H1 (cell line): Measurements from ENCODE around the gene MEP1A. TPM values are rescaled to one million over a fixed set of nuclear protein-coding genes. Genes with fewer than 3 reads are reported as not detected.

ENCODE experiments used
- CTCF ChIA-PET: fragments of 300-600 bp; sonication (Branson Sonifier 250); formaldehyde crosslinking; loops from one replicate; lab custom pipeline; 2021; ENCODE audit not compliant: partially characterized antibody; lab: Charles Lee
- POLR2A ChIA-PET: fragments of 300-600 bp; sonication (Branson Sonifier 250); formaldehyde crosslinking; loops from one replicate; lab custom pipeline; 2021; ENCODE audit warnings: inconsistent platforms; ENCODE audit not compliant: partially characterized antibody; lab: Charles Lee
- DNase-seq, 2 experiments: peaks; one replicate each; pipeline versions ENCODE4 v3.0.0 to v3.0.0-alpha.2; 2010 to 2022; ENCODE audit warnings: low spot score in 2 of 2, low read depth in 1 of 2, mixed read lengths in 1 of 2
- FAIRE-seq: peaks from 2 replicates; lab custom pipeline; 2011; peaks lifted over from hg19 to GRCh38; lab: Jason Lieb, UNC
- H2AFZ ChIP-seq: 2 replicates; pipeline ENCODE4 v1.8.1; 2012; ENCODE audit warnings: low read length, inconsistent platforms
- H2AK5ac ChIP-seq: 2 replicates; pipeline ENCODE4 v1.6.1; 2013; ENCODE audit warnings: low read depth, low read length
- H2BK120ac ChIP-seq: replicated peaks from 2 replicates; pipeline ENCODE3; 2013; ENCODE audit warnings: low read depth, low read length, inconsistent platforms
- H2BK12ac ChIP-seq: 2 replicates; pipeline ENCODE4 v1.6.1; 2013; ENCODE audit warnings: low read depth, low read length
- H2BK15ac ChIP-seq: 2 replicates; pipeline ENCODE4 v1.6.1; 2013; ENCODE audit warnings: low read length
- H2BK20ac ChIP-seq: 2 replicates; pipeline ENCODE4 v1.6.1; 2013; ENCODE audit warnings: low read length
- H2BK5ac ChIP-seq: 2 replicates; pipeline ENCODE4 v1.6.1; 2013; ENCODE audit warnings: low read depth, low read length
- H3K14ac ChIP-seq: 2 replicates; pipeline ENCODE4 v1.6.1; 2013; ENCODE audit warnings: inconsistent platforms; ENCODE audit not compliant: insufficient read length
- H3K18ac ChIP-seq: 2 replicates; pipeline ENCODE4 v1.6.1; 2013; ENCODE audit warnings: low read length; ENCODE audit errors: extremely low read depth
- H3K23ac ChIP-seq: 2 replicates; pipeline ENCODE4 v1.6.1; 2013; ENCODE audit warnings: inconsistent platforms; ENCODE audit not compliant: insufficient read length
- H3K23me2 ChIP-seq: 2 replicates; pipeline ENCODE4 v1.6.1; 2013; ENCODE audit warnings: low read depth, low read length
- H3K27ac ChIP-seq: 2 replicates; pipeline ENCODE4 v1.6.1; 2011; ENCODE audit warnings: low read depth, low read length, inconsistent platforms
- H3K27me3 ChIP-seq, 4 experiments: replicated peaks in 1 of 4; 1 replicate in 1 of 4; 2 replicates in 3 of 4; pipeline versions ENCODE4 v1.6.1 to v1.8.1; 2011 to 2013; ENCODE audit warnings: low read length in 3 of 4, mild to moderate bottlenecking in 3 of 4, inconsistent platforms in 2 of 4, mixed read lengths in 2 of 4, moderate library complexity in 1 of 4; ENCODE audit not compliant: control insufficient read depth in 3 of 4, insufficient read depth in 3 of 4; ENCODE audit errors: extremely low read depth in 1 of 4
- H3K36me3 ChIP-seq, 4 experiments: 2 replicates each; pipeline versions ENCODE4 v1.6.1 to v1.8.1; 2011 to 2013; ENCODE audit warnings: mild to moderate bottlenecking in 4 of 4, low read length in 3 of 4, moderate library complexity in 2 of 4, control low read depth in 1 of 4, inconsistent platforms in 1 of 4; ENCODE audit not compliant: insufficient read depth in 4 of 4, control insufficient read depth in 2 of 4
- H3K4ac ChIP-seq: replicated peaks from 2 replicates; pipeline ENCODE3; 2013; ENCODE audit warnings: low read length, low read depth, mixed read lengths, inconsistent platforms; ENCODE audit not compliant: insufficient read length
- H3K4me1 ChIP-seq, 4 experiments: replicated peaks in 1 of 4; 1 replicate in 1 of 4; 2 replicates in 3 of 4; pipeline versions ENCODE4 v1.6.1 to v1.8.1; 2011 to 2013; ENCODE audit warnings: low read length in 3 of 4, inconsistent platforms in 2 of 4, mixed read lengths in 1 of 4; ENCODE audit not compliant: insufficient read depth in 4 of 4, control insufficient read depth in 3 of 4
- H3K4me2 ChIP-seq, 2 experiments: 2 replicates each; pipeline versions ENCODE4 v1.6.1 to v1.8.1; 2011 to 2013; ENCODE audit warnings: low read depth in 2 of 2, low read length in 2 of 2, control low read depth in 1 of 2, inconsistent platforms in 1 of 2, mild to moderate bottlenecking in 1 of 2; ENCODE audit not compliant: insufficient read depth in 1 of 2
- H3K4me3 ChIP-seq, 4 experiments: fragments of 200-600, 300-600 bp in 1 of 4; sonication (generic), shearing (Covaris generic), sonication (Bioruptor Twin) in 1 of 4; 2 replicates each; pipeline versions ENCODE4 v1.5.1 to v1.8.1; 2011 to 2016; ENCODE audit warnings: low read length in 4 of 4, low read depth in 3 of 4, control low read depth in 2 of 4, inconsistent platforms in 2 of 4, mild to moderate bottlenecking in 2 of 4, mixed read lengths in 1 of 4, moderate library complexity in 1 of 4; ENCODE audit not compliant: insufficient read depth in 2 of 4; ENCODE audit errors: extremely low read depth in 1 of 4
- H3K56ac ChIP-seq: replicated peaks from 2 replicates; pipeline ENCODE3; 2013; ENCODE audit warnings: low read depth, mild to moderate bottlenecking, mixed read lengths, low read length, inconsistent platforms; ENCODE audit not compliant: insufficient read length
- H3K79me1 ChIP-seq: 2 replicates; pipeline ENCODE4 v1.6.1; 2013; ENCODE audit warnings: low read depth, low read length, control low read depth
- H3K79me2 ChIP-seq, 2 experiments: 2 replicates each; pipeline versions ENCODE4 v1.6.1 to v1.8.1; 2012 to 2013; ENCODE audit warnings: low read length in 2 of 2, mild to moderate bottlenecking in 2 of 2, inconsistent platforms in 1 of 2; ENCODE audit not compliant: insufficient read depth in 2 of 2, control insufficient read depth in 1 of 2
- H3K9ac ChIP-seq, 4 experiments: replicated peaks in 1 of 4; 1 replicate in 1 of 4; 2 replicates in 3 of 4; pipeline versions ENCODE4 v1.6.1 to v1.8.1; 2011 to 2013; ENCODE audit warnings: low read depth in 3 of 4, low read length in 3 of 4, control low read depth in 2 of 4, mild to moderate bottlenecking in 2 of 4, moderate library complexity in 2 of 4, inconsistent platforms in 1 of 4; ENCODE audit errors: extremely low read depth in 1 of 4
- H3K9me3 ChIP-seq, 2 experiments: 2 replicates each; pipeline versions ENCODE4 v1.6.1 to v1.8.1; 2012 to 2013; ENCODE audit warnings: mild to moderate bottlenecking in 2 of 2, moderate library complexity in 2 of 2, control low read depth in 1 of 2, inconsistent platforms in 1 of 2, low read depth in 1 of 2, low read length in 1 of 2, mixed read lengths in 1 of 2; ENCODE audit not compliant: insufficient read depth in 2 of 2
- H4K20me1 ChIP-seq, 2 experiments: replicated peaks in 1 of 2; 2 replicates each; pipeline versions ENCODE3 to v1.8.1; 2011 to 2013; ENCODE audit warnings: inconsistent platforms in 2 of 2, low read length in 2 of 2, mild to moderate bottlenecking in 1 of 2; ENCODE audit not compliant: insufficient read depth in 2 of 2, control insufficient read depth in 1 of 2
- H4K5ac ChIP-seq: 2 replicates; pipeline ENCODE4 v1.6.1; 2013; ENCODE audit warnings: low read length, low read depth, mixed read lengths, inconsistent platforms; ENCODE audit not compliant: insufficient read length
- H4K8ac ChIP-seq: 2 replicates; pipeline ENCODE4 v1.8.0; 2013; ENCODE audit warnings: mild to moderate bottlenecking, moderate library complexity, low read length, inconsistent platforms; ENCODE audit not compliant: insufficient read depth; ENCODE audit errors: extremely low read depth
- H4K91ac ChIP-seq: replicated peaks from 2 replicates; pipeline ENCODE3; 2013; ENCODE audit warnings: low read length, mixed read lengths, inconsistent platforms; ENCODE audit not compliant: insufficient read length
- ASH2L ChIP-seq: fragments of 200-600, 300-600 bp; sonication (generic); IDR thresholded peaks from one replicate; pipeline ENCODE4 v1.7.1; 2017; ENCODE audit warnings: low read length
- RAD21 ChIP-seq, 2 experiments: IDR thresholded peaks in 1 of 2; conservative IDR thresholded peaks in 1 of 2; 2 replicates each; pipeline ENCODE4 v1.6.1; 2011; ENCODE audit warnings: low read depth in 2 of 2, low read length in 2 of 2, improper control_type of control experiment in 1 of 2, inconsistent platforms in 1 of 2, mild to moderate bottlenecking in 1 of 2, moderate library complexity in 1 of 2
- WGBS, 2 experiments: shearing (Covaris generic) in 1 of 2; methylation state at CpG; one replicate each; pipeline versions ENCODE4 v1.1.6 to v1.1.7; 2013 to 2015; ENCODE audit warnings: low lambda C conversion rate in 2 of 2, mixed read lengths in 2 of 2, inconsistent platforms in 1 of 2, low coverage in 1 of 2, missing lambda C conversion rate in 1 of 2; ENCODE audit not compliant: insufficient replicate concordance in 2 of 2, insufficient coverage in 1 of 2, insufficient read length in 1 of 2; ENCODE audit errors: extremely low coverage in 1 of 2, missing lambda C conversion rate in 1 of 2; 5-methylcytosine and 5-hydroxymethylcytosine counted together
- polyA plus RNA-seq, 7 experiments: library from polyadenylated mRNA; depleted of rRNA in 3 of 7; stranded (reverse) in 5 of 7; unstranded in 2 of 7; fragments of >200 nt in 5 of 7; fragments of 200-250 nt in 2 of 7; gene quantifications; 1 replicate in 5 of 7; 2 replicates in 1 of 7; 4 replicates in 1 of 7; pipeline versions ENCODE4 v1.2.1 to v1.2.3, GENCODE V29; 2011 to 2013; ENCODE audit warnings: missing spikeins in 2 of 7, mixed read lengths in 2 of 7
- total RNA-seq: library from RNA; stranded (reverse); fragmentation: NEBNext Ultra II Directional; extraction: Animal tissue kit (Norgen Biotek cat#: 25700); gene quantifications from 2 replicates; pipeline ENCODE4 v1.2.1, GENCODE V29; 2021

The MEP1A gene
- total and polyA plus RNA-seq, 2 of the 8 experiments (the other 6 are each of a cell fraction or from before 2014, with no cell fraction given), result 0.03 TPM; not detected in 1

DNA sequence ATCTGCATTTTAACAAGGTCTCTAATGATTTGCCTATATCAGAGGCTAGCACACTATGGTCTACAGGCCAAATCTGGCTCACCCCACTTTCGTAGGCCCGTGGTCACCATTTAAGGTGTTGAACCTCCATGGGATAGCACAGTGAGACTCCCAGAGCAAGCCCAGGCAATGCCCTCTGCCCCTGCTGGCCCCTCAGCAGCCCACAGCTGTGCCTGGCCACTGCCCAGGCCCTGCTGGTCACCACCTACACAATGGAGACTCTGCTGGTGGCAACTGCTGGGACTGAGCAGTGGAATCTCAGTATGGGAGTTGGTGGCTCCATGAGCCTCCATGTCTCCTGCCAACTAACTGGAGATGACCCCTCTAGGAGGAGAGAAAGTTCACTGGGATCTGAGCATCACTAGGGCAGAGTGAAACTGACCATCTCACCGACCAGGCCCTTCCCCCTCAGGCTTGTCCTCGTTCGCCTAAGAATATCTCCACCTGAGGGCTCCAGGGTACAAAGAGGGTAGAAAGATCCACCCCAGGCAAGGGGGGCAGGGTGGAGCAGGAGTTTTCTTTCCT, 44.2 kb upstream of the MEP1A start:
- peak overlapping the region; percentile 70 for H3K4ac ChIP-seq
- no peak overlapping the region for H2AFZ ChIP-seq
- no peak for FAIRE-seq
- H3K18ac ChIP-seq, result peak overlapping the region; percentile 90; the same call in 1 of the 2 replicates
- H3K27me3 ChIP-seq, result no peaks in the 10 kb centered on the region
- peak overlapping the region; percentile 77 for H4K5ac ChIP-seq
- ChIA-PET CTCF (interaction anchor here (1.1 to 5.3 kb wide), 3 partner anchors 14 to 330 kb away, joined by 3 to 41 read pairs (median 3); partner anchors contain the start of gene PLA2G7), POLR2A (interaction anchor here (1.9 kb wide), 1 partner anchor 14 kb away, joined by 15 read pairs; the partner anchor contains the start of gene PLA2G7)
- H2BK5ac ChIP-seq, result peak overlapping the region; percentile 57; the same call in 1 of the 2 replicates
- peaks cover 2 to 10% (median 4%) of the 10 kb centered on the region in 4 experiments; a peak in 6 of 7 replicates for H3K4me1 ChIP-seq
- no peak overlapping the region for H2AK5ac ChIP-seq
- peak overlapping the region; percentile 64; the same call in 1 of the 2 replicates for H2BK12ac ChIP-seq
- H4K20me1 ChIP-seq, result no peaks in the 10 kb centered on the region
- H3K9ac ChIP-seq, result no peak overlapping the region
- H3K79me2 ChIP-seq, result no peaks in the 10 kb centered on the region
- H3K14ac ChIP-seq, result no peak overlapping the region
- WGBS, 2 experiments, result 85% methylated on average over 5 of the region's 5 CpGs; no CpG with 5 or more reads in 1 of the 2 experiments
- H3K27ac ChIP-seq, result peak overlapping the region; percentile 19; the same call in 1 of the 2 replicates
- H2BK15ac ChIP-seq, result 0 out of 2 replicates have a peak overlapping the region, but pooled peaks have one; percentile 53
- no peaks in the 10 kb centered on the region for H3K9me3 ChIP-seq
- peak overlapping the region in 1 of 4 experiments; percentile 18; a peak in 1 of 8 replicates for H3K4me3 ChIP-seq
- no peak for DNase-seq
- H3K23me2 ChIP-seq, result no peaks in the 10 kb centered on the region
- peak overlapping the region; percentile 1 for H2BK120ac ChIP-seq
- peak overlapping the region; percentile 72 for H4K91ac ChIP-seq
- H3K23ac ChIP-seq, result no peak overlapping the region
- TF ChIP-seq ASH2L, result peak; percentile 33
- TF ChIP-seq RAD21 (IDR thresholded peaks at IDR 0.05 in 1 of 2, conservative IDR thresholded peaks at IDR 0.05 in 1 of 2; ENCODE audit: low read depth in 2 of 2, low read length in 2 of 2), result no peak
- peak overlapping the region; percentile 28 to 61; a peak in 3 of 4 replicates for H3K4me2 ChIP-seq
- no peaks in the 10 kb centered on the region for H3K79me1 ChIP-seq
- peak overlapping the region; percentile 75 for H4K8ac ChIP-seq
- H3K56ac ChIP-seq, result no peak overlapping the region
- H3K36me3 ChIP-seq, result no peaks in the 10 kb centered on the region
- peak overlapping the region; percentile 83; the same call in 1 of the 2 replicates for H2BK20ac ChIP-seq
